HG03103 (cell line): ENCODE results near the gene UPF3B.
"Not testable (repeated sequence)": the region's sequence is repeated elsewhere in the genome, so short reads cannot be mapped to it uniquely, and the experiment has no call there.

Experiments
- ATAC-seq: cut with Tn5 transposase; IDR thresholded peaks from one replicate; pipeline ENCODE4 v1.9.1; 2021; ENCODE audit warnings: low read depth; ENCODE audit not compliant: unreplicated experiment

The UPF3B gene

GRCh38 chrX:119826399-119826959, 26.3 kb downstream of the UPF3B start:
- ATAC-seq, result no peak

DNA sequence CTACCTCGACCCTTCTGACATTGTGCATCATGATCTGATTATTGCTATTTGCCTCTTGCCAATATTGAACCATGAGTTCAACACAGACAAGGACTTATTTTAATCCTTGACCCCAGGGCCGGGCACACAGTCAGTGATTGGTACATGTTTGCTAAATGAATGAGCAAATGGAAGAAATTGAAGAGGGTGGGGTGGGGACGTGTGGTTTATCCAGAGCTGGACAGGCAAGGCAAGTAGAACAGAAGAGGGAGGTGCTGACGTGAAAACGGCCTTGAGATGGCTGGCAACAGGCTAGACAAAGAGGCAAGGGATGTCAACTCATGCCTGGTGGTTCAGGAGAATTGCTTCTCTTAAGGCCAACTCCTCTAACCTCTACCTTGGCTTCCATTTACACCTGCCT, 28.5 kb downstream of the UPF3B start:
- not testable (repeated sequence) for ATAC-seq

DNA sequence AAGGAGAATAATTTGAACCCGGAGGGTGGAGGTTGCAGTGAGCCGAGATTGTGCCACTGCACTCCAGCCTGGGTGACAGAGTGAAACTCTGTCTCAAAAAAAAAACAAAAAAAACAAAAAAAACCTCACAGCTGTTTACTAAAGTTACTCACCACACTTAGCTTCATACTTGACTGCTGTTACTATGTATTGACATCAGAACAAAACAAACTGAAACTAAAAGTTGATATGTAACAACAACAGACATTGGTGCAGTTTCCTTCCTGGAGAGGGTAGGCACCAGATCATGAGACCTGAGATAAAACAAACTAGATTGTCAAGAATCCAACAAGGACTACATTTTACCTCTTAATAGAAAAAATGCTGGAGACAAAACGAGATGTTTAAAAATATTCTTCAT, 31.1 kb downstream of the UPF3B start:
- peak; percentile 94 for ATAC-seq

DNA sequence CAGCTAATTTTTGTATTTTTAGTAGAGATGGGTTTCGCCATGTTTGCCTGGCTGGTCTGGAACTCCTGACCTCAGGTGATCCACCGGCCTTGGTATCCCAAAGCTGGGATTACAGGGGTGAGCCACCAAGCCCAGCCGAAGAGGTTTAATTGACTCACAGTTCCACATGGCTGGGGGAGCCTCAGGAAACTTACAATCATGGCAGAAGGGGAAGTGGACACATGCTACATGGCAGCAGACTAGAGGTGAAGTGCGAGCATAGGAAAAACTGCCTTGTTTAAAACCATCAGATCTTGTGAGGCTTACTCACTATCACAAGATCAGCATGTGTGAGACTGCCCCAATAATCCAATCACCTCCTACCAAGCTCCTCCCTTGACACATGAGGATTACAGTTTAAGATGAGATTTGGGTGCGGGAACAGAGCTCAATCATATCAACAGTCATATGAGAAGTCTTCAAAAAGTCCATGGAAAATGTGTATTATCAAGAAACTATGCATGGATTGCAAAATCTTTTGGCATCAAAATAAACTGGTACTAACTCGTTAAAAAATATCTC, 35.6 kb downstream of the UPF3B start:
- ATAC-seq, result no peak

DNA sequence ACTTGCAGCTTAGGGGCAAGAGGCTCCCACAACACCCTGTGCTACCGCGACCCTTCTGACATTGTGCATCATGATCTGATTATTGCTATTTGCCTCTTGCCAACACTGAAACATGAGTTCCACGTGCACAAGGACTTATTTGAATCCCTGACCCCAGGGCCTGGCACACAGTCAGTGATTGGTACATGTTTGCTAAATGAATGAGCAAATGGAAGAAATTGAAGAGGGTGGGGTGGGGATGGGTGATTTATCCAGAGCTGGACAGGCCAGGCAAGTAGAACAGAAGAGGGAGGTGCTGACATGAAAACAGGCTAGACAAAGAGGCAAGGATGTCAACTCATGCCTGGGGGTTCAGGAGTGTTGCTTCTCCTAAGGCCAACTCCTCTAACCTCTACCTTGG, 36.5 kb downstream of the UPF3B start:
- ATAC-seq, result no peak

GRCh38 chrX:119809185-119809666, 43.5 kb downstream of the UPF3B start:
- no peak for ATAC-seq

DNA sequence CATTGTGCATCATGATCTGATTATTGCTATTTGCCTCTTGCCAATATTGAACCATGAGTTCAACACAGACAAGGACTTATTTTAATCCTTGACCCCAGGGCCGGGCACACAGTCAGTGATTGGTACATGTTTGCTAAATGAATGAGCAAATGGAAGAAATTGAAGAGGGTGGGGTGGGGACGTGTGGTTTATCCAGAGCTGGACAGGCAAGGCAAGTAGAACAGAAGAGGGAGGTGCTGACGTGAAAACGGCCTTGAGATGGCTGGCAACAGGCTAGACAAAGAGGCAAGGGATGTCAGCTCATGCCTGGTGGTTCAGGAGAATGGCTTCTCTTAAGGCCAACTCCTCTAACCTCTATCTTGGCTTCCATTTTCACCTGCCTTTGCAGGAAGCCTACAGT, 44.3 kb downstream of the UPF3B start:
- ATAC-seq, result not testable (repeated sequence)

DNA sequence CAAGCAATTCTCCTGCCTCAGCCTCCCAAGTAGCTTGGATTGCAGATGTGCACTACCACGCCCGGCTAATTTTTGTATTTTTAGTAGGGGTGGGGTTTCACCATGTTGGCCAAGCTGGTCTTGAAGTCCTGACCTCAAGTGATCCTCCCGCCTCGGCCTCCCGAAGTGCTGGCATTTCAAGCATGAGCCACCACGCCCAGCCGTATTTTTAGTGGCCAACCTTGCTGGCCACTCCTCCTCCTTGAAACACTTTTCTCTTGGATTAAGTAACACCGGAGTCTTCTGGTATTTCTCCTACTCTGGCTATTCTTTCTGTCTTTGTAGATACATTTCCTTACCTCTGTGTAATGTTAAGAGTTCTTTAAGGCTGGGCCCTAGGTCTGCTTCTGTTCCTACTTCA, 50.2 kb downstream of the UPF3B start:
- ATAC-seq, result no peak

- no peak for ATAC-seq
Observed at GRCh38 chrX:119801253-119802221, 51.2 kb downstream of the UPF3B start.

DNA sequence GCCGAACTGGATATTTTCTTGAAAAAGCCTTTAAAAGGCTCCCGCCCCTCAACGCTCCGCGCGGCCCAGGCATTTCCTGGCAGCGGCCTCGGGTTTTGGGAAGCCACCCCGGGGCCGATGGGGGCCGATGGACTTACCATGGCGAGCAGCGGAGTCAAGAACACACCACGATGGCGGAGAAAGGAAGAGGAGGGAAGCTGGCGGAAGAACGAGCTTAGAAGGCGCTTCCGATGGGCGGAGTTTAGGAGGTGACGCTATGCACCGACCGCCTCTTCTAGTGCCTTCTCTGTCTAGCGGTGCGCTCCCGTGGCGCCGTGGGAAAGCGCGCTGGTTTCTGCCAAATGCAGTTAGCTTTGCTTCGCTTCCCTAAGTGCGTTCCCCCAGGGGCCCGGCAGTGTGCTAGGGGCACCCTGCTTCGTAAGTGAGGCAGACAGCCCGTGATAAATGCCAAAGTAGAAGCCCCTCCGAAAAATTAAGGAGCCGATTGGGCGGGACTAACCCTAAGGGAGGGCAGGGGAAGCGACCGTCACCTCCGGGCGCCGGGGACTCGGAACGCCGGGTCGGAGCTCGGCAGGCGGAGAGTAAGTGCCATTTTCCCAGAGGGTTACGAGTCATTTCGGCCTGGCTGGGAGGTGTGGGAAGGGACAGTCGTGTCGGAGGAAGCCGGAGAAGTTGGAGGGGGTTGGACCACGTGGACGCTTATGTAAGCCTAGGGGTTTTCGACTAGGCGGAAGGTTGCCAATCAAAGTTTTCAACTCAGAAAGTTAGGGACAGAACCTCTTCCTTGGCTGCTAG, 61.1 kb downstream of the UPF3B start, which contains the start of gene RPL39:
Gene RPL39, minus strand, starts transcription at position 194 of the 795 bp plus-strand sequence. Its CDS starts 54 bp downstream, at position 140.
- ATAC-seq, result peak; percentile 89

DNA sequence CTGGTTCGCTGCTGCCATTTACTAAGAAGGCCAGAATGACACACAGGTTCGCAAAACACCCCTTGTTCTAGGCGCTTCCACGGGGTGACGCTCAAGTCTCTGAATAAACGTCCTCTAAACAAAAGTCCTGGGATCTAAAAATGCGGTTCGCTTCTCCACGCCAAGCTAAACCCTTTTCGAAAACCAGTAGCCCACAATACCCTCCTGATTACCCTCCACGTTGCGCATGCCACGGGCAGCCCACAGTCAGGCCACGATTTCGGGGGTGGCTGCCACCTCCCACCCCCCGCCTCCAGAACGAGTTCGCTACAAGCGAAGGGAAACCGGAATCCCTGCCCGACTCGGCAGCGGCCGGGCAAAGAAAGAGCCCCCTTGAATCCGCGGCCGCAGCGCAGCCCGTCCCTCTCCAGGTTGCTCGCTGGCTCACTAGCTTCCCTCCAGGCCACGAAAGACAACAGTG, 61.8 kb downstream of the UPF3B start:
- peak; percentile 20 for ATAC-seq

GRCh38 chrX:119784747-119785446, 67.9 kb downstream of the UPF3B start:
- ATAC-seq, result no peak
